IPS-NIHi11 (cell line): ENCODE data around the gene ZNF107.
"Not testable (repeated sequence)": the region's sequence is repeated elsewhere in the genome, so short reads cannot be mapped to it uniquely, and the experiment has no call there.

Experiments
- DNase-seq: peaks from one replicate; pipeline ENCODE4 v3.0.0; 2012; ENCODE audit warnings: mixed read lengths, low spot score

ZNF107 gene

GRCh38 chr7:64733550-64734240 lies 67.8 kb downstream of the ZNF107 start:
- no peak for DNase-seq

GRCh38 chr7:64736575-64736974 lies 70.6 kb downstream of the ZNF107 start:
- DNase-seq = no peak

GRCh38 chr7:64738403-64738802 lies 72.5 kb downstream of the ZNF107 start:
- DNase-seq = not testable (repeated sequence)

DNA sequence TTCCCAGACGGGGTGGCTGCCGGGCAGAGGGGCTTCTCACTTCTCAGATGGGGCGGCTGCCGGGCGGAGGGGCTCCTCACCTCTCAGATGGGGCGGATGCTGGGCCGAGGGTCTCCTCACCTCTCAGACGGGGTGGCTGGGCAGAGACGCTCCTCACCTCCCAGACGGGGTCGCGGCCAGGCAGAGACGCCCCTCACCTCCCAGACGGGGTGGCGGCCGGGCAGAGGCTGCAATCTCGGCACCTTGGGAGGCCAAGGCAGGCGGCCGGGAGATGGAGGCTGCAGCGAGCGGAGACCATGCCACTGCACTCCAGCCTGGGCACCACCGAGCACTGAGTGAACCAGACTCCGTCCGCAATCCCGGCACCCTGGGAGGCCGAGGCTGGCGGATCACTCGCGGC lies 73.0 kb downstream of the ZNF107 start:
- DNase-seq = not testable (repeated sequence)

DNA sequence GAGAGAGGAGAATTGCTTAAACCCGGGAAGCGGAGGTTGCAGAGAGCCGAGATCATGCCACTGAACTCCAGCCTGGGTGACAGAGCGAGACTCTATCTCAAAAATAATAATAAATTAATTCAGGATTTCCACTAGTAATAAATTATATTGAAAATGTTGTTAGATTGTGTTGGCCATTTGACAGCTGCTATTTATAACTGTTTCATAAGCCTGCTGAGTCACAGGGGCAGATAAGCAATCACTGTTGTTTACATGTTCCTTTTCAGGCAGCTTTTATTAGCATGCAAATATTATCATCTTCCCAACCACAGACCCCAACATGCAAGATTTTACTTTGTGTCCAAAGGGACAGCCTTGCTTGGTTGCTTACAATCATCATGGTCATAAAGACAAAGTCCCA lies 78.7 kb downstream of the ZNF107 start:
- DNase-seq = no peak

GRCh38 chr7:64747802-64748201 lies 81.9 kb downstream of the ZNF107 start:
- no peak for DNase-seq

DNA sequence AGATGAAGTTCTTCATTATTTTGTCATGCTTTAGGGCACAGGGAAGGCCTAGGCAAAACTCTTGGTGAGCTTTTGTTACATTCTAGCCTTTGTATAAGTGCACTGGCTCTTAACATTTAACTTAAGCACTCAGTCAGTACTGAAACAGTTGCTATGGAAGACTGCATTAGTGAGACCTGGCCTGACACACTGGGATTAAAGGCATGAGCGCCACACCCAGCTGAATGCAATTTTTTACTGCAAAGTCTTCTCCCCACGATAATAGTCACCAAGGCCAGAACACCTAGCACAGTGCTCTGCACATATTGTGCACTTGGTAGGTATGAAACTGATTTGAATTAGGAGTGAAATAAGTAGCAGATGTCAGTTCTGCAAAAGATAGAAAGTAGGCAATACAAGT lies 87.1 kb downstream of the ZNF107 start:
- no peak for DNase-seq

DNA sequence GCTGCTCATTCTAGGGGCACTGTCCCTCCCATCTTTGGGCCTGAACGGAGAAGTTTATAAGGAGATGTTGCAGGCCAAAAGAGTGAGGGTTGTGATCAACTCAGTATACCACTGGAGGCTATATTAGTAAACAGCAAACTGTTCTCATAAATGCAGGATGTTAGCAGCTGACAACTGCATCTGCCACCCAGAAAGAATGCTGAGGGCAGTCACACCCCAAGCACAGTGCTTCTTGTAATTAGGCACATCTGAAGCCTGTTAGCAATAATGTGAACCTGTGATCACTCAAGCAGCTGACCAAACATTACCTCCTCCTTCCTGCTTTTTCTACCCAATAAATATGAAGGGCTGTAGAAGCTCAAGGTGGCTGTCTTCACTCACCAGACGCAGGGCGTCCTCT lies 89.9 kb downstream of the ZNF107 start:
- no peak for DNase-seq

- no peak for DNase-seq
Measured at GRCh38 chr7:64758151-64758550, 92.2 kb downstream of the ZNF107 start.
